Cerebellar nuclear complex (tissue), 1 donor: ENCODE measurements around the gene AMBN.
"Not testable (repeated sequence)": the region's sequence is repeated elsewhere in the genome, so short reads cannot be mapped to it uniquely, and the experiment has no call there.

Source experiments
- DNase-seq, 2 experiments: peaks; one replicate each; lab custom pipeline; 2025; lab: John Stamatoyannopoulos, UW

Gene AMBN

DNA sequence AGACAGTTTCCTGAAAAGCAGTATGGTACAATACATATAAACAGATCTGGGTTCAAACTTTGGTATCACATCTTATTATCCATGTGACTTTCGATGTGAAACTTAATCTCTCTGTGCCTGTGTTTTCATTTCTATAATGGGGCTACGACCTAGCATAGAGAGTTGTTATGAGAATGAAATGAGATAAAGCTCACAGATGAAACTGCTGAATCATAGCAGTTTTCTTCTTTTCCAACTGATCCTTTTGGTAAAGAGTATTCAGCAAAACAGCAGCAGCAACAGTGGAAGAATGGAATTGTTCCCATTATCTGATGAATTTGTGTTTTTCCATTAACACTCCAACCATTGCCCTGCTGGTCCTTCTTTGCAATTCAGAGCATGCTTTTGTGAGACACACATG is 16.3 kb downstream of the AMBN start:
- DNase-seq, result no peak

DNA sequence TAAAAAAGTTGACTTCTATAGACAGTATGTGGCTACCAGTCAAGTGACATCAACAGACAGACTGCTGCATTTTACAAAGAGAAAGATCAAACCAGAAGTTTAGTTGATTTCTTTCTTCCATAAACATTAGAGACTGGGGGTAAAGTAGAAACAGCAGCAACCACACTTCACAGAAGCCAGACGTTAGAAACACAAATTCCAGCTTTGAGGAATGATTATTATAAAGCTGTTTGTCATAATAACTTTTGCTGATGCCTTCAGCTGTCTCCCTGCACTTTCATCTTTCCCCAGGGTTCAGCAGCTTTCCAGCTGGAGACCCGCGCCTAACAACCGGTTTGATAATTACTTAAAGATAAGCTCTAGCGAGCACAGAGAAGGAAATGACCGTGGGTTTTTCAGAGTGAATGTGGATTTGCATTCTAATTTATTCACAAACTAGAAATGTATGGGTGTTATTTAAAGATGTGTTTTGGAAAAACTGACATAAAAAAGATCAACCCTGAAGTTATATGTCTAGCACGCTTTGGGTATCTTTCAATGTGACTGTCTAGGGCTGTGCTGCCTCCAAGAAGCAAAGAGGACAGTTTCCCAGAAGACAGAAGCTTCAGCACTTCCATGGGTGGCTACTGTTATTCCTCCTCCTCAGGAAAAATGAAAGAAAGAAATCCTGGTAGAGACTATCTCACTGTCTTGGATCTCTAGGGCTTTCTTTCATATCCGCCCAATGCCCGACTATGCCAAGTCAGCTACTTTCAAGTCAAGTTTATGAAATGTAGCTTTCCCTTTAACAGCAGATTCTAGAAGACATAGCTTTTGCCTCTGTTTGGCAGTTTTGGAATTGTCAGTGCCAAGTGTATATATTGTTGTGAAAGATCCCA is 21.5 kb downstream of the AMBN start:
- no peak for DNase-seq

DNA sequence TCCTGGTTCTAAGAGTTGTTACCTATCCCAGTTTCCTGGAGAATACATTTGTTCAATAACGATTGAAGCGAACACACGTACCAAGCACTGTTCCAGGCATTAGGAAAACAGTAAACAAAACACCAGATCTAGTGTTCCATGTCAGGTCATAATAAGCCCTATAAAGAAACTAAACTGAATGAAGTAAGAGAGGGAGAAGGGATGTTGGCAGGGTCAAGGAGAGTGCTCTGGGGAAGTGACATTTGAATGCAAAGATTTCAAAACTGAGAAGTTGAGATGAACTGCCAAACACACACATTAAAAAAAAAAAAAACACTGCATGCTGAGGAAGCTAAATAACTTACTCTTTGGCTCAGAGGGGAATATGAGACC is 22.1 kb downstream of the AMBN start:
- no peak for DNase-seq

- no peak for DNase-seq
Measured at GRCh38 chr4:70619288-70619687, 27.2 kb downstream of the AMBN start.

GRCh38 chr4:70619778-70620177 is 27.7 kb downstream of the AMBN start:
- no peak for DNase-seq

DNA sequence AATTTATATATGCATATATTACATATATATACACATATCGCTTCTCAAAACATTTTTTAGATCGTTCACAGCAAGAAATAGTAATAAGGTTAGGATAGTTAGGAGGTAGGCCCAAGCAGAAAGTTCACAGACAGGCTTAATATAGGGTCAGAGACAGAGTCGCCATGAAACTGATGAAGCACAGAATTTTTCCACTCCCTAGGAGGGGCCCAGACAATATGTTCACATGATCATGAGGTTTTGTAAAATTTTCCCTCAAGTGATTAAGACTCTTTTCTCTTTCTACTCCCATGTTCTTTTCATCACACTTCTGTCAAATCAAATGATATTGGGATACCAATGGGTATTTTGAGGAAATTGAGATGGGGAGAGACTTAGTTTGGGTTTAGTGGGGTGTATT is 31.3 kb downstream of the AMBN start:
- no peak for DNase-seq

DNA sequence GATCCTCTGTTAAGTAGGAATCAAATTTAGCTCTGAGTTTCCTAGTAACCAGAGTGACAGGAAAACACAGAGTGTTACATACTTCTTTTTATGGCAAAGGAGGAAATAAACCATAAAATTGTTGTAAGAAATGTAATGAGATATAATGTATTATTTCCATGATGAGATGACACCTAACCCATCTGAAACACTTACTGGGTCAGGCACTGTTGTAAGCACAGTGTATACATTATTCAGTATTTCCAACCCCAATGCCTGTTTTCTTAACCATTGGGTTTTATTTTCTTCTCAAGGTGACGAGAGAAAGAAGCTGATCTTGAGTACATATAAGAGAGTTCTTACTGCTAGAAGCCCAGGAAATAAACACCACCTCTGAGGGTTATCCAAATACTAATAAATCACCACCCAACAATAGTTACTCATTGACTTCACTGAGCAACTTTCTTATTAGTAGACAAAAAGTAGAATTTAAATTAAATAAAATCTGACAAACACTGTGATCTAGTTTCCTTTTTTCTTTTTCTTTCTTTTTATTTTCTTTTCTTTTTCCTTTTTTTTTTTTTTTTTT is 32.3 kb downstream of the AMBN start:
- no peak for DNase-seq

DNA sequence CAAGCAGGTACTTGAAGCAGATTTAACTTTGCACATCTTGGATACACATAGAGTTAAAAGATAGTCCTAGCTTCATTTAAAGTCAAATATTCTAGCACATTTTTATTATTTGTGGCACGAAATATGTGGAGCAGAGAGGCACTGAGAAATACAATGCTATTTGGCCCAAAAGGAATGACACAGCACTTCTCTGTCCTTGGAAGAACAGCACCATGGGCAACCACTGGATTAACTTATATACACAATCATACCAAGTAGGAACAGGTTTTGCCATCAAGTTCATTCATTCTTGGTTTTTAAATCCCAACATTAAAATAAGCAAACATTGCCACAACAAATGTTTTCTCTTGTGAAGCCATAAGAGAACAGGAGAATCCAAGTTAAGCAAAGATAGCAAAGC is 35.6 kb downstream of the AMBN start:
- DNase-seq, result no peak

- DNase-seq, result no peak
Measured at GRCh38 chr4:70628444-70628843, 36.4 kb downstream of the AMBN start, which contains the start of gene ENAM. Gene ENAM, plus strand, starts transcription at chr4:70628744. Its CDS starts 757 bp downstream, at chr4:70629501.

- DNase-seq, result no peak
Measured at GRCh38 chr4:70629469-70630090, 37.5 kb downstream of the AMBN start.

- DNase-seq, result no peak
Measured at GRCh38 chr4:70630162-70630561, 38.1 kb downstream of the AMBN start.

DNA sequence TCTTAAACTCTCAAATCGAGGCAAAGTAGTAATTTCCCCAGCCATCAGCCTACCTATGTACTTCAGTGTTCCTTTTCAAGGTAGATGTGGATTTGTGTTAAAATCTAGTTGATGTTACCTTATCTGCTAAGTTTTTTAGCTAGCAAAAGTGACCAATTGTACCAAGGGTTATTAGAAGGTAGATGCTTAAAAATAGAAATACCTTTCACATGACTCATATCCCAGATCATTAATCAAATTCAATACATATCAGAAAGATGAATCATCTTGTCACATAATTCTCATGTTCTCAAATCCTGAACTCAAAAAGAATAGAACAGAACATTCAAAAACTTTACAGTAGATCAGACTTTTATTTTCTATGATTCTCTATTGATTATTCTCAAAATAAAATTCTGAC is 40.0 kb downstream of the AMBN start:
- no peak for DNase-seq

DNA sequence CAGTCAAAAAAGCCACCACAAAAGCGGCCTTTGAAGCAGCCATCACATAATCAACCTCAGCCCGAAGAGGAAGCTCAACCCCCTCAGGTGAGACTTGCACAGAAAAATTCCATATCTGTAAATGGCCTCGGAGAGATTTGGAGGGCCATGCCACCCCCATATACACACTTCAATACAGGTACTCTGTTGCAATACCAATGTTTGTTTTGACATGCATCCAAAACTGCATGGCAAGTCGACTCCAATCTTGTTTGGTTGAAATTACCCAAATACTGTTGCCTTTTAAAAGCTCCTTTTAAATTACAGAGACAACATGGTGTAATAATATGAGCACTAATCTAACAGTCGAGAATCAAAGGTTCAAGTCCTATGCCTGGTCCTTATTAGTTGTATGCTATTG is 42.4 kb downstream of the AMBN start:
- no peak for DNase-seq

DNA sequence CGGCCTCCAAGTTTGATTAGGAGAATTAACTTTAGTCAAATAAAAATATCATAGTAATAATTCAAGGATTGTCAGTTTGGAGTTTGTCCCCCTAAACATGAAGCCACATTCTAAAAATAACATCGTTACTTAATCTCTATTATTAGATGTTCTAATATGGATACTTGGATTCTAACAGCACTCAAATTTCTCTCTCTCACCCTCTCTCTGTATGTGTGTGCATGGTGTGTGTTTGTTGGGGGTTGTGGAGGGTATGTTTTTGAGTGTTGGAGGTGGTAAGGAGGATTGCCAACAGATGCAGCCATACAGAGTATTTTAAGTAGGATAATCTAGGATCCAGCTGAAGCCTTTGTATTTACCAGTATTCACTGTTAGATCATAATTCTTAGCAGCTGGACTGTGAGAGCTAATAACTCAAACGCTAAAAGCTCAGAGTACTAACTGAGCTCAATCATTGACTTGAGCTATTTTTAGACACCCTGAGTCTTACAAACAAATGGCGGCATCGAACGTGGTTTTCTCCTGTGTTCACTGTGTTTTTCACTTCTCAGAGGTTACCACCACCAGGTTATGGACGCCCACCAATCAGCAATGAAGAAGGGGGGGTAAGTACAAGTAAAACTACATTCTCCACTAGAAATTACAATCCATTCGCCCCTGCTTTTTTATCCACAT is 45.3 kb downstream of the AMBN start:
- DNase-seq, result no peak

- no peak for DNase-seq
Measured at GRCh38 chr4:70640192-70640591, 48.1 kb downstream of the AMBN start.

DNA sequence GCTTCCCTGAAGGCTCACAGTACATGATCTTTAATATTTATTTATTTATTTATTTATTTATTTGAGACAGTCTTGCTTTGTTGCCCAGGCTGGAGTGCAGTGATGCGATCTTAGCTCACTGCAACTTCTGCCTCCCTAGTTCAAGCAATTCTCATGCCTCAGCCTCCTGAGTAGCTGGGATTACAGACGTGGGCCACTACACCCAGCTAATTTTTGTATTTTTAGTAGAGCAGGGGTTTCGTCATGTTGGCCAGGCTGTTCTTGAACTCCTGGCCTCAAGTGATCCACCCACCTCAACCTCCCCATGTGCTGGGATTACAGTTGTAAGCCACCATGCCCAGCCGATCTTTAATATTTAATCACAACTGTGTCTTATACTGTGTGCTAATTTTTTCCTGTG is 58.7 kb downstream of the AMBN start:
- not testable (repeated sequence) for DNase-seq

- no peak for DNase-seq
Measured at GRCh38 chr4:70651864-70652506, 59.9 kb downstream of the AMBN start.

DNA sequence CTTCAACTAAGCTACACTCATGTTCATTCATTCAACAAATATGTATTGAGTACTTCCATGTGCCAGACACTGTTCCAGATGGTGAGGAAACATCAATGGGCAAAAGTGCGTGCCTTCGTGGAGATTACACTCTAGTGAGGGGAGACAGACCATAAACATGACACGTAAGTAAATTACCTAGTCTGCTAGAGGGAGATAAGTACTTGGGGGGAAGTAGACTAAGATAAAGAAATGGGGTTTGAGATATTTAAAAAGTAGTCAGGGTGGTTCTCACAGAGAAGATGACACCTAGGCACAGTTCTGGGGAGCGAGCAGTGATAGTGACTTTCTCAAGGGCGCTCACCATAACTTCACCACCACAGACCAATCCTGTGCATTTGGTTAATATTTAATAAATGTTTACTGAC is 62.6 kb downstream of the AMBN start:
- DNase-seq, result no peak
